Subcutaneous abdominal adipose tissue (tissue), 5 donors: ENCODE measurements around the gene CLCN2.

Source experiments
- H3K27ac ChIP-seq: one replicate; pipeline ENCODE4 v1.7.0; 2013; ENCODE audit warnings: low read depth, mild to moderate bottlenecking, inconsistent platforms, low read length, moderate library complexity
- H3K27me3 ChIP-seq, 5 donors: one replicate each; pipeline ENCODE4 v1.7.0; 2013; ENCODE audit warnings: low read length in 5 of 5, inconsistent platforms in 1 of 5; ENCODE audit not compliant: control insufficient read depth in 5 of 5, insufficient read depth in 4 of 5
- H3K36me3 ChIP-seq, 5 donors: one replicate each; pipeline ENCODE4 v1.7.0; 2013; ENCODE audit warnings: low read length in 5 of 5; ENCODE audit not compliant: control insufficient read depth in 5 of 5, insufficient read depth in 5 of 5
- H3K4me1 ChIP-seq, 5 donors: one replicate each; pipeline ENCODE4 v1.7.0; 2013; ENCODE audit warnings: low read length in 5 of 5, mild to moderate bottlenecking in 3 of 5, moderate library complexity in 1 of 5; ENCODE audit not compliant: control insufficient read depth in 5 of 5, insufficient read depth in 5 of 5
- H3K4me3 ChIP-seq, 5 donors: one replicate each; pipeline ENCODE4 v1.7.0; 2013; ENCODE audit warnings: low read length in 5 of 5, low read depth in 1 of 5
- H3K9ac ChIP-seq, 5 donors: one replicate each; pipeline ENCODE4 v1.7.0; 2013; ENCODE audit warnings: low read length in 5 of 5, mild to moderate bottlenecking in 4 of 5, moderate library complexity in 3 of 5
- H3K9me3 ChIP-seq, 5 donors: one replicate each; pipeline ENCODE4 v1.7.0; 2013; ENCODE audit warnings: low read length in 5 of 5; ENCODE audit not compliant: control insufficient read depth in 5 of 5
- donor health status: healthy.
- donor health status: healthy.
- donor health status: healthy.
- donor health status: healthy.
- donor health status: healthy.

The CLCN2 gene

GRCh38 chr3:184373422-184373821 lies 12.0 kb upstream of the CLCN2 start:
- H3K36me3 ChIP-seq = peaks cover 0 to 6% (median 4%) of the 10 kb centered on the region in 5 donors
- H3K4me1 ChIP-seq = peaks cover 3 to 30% (median 28%) of the 10 kb centered on the region in 5 donors
- H3K4me3 ChIP-seq = no peak overlapping the region
- H3K9me3 ChIP-seq = no peaks in the 10 kb centered on the region
- peaks cover 0 to 2% (median 0%) of the 10 kb centered on the region in 5 donors for H3K27me3 ChIP-seq
- H3K27ac ChIP-seq = no peak overlapping the region
- no peak overlapping the region for H3K9ac ChIP-seq

- peaks cover 0 to 2% (median 0%) of the 10 kb centered on the region in 5 donors for H3K27me3 ChIP-seq
- H3K27ac ChIP-seq = no peak overlapping the region
- H3K4me1 ChIP-seq = peaks cover 3 to 28% (median 24%) of the 10 kb centered on the region in 5 donors
- no peak overlapping the region for H3K9ac ChIP-seq
- no peaks in the 10 kb centered on the region for H3K9me3 ChIP-seq
- no peak overlapping the region for H3K4me3 ChIP-seq
- peaks cover 0 to 11% (median 8%) of the 10 kb centered on the region in 5 donors for H3K36me3 ChIP-seq
These were observed 11.5 kb upstream of the CLCN2 start for GRCh38 chr3:184372911-184373310.

DNA sequence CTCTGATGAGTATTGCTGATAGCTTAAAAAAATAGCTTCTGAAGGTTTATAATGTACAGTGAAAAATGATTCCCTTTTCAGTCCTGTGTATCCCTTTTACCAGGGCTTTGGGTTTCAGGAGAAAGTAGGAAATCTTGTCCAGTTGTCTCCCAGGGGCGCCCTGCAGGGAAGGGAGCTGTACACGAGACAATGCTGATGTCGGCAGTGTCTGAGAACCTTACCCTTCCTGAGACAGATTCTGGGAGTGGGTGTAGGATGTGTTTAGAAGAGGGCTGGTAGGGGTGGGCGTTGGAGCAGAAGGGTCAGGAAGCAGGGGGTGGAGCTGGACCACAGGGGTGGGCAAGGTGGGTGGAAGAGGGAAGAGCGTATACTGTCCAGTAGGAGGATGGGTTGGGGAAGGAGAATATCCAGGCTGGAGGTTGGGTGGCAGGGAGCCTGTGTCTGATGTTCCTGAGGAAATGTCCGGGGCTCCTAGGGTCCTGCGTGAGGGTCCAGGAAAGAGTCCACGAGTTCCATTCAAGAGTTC lies 11.0 kb upstream of the CLCN2 start:
- peaks cover 0 to 15% (median 11%) of the 10 kb centered on the region in 5 donors for H3K36me3 ChIP-seq
- no peak overlapping the region for H3K27ac ChIP-seq
- H3K27me3 ChIP-seq = peaks cover 0 to under 1% (median 0%) of the 10 kb centered on the region in 5 donors
- no peak overlapping the region for H3K9ac ChIP-seq
- peaks cover 3 to 23% (median 18%) of the 10 kb centered on the region in 5 donors for H3K4me1 ChIP-seq
- H3K4me3 ChIP-seq = no peak overlapping the region
- no peaks in the 10 kb centered on the region for H3K9me3 ChIP-seq

DNA sequence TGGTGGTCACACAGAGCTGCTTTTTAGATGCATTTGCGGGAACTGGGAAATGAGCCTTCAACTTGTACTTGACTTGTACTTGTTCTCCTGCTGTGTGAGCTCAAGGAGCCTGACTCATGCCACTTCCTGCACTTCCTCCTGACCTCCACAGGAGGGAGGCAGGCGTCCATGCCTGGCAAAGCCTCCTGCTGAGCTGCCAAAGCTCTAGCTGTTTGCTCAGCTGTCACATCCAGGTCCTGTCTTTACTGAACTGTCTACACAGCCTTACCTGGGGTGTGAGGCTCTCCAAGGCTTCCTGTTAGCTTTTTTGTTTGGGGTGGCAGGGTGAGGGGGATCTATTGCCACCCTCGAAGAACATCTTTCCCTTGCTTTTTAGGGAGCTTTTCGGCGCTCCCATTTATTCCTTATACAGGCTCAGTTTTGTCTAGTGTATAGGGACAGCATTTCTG lies 10.2 kb upstream of the CLCN2 start:
- H3K36me3 ChIP-seq = peaks cover 2 to 19% (median 15%) of the 10 kb centered on the region in 5 donors
- H3K27ac ChIP-seq = no peak overlapping the region
- no peaks in the 10 kb centered on the region for H3K27me3 ChIP-seq

DNA sequence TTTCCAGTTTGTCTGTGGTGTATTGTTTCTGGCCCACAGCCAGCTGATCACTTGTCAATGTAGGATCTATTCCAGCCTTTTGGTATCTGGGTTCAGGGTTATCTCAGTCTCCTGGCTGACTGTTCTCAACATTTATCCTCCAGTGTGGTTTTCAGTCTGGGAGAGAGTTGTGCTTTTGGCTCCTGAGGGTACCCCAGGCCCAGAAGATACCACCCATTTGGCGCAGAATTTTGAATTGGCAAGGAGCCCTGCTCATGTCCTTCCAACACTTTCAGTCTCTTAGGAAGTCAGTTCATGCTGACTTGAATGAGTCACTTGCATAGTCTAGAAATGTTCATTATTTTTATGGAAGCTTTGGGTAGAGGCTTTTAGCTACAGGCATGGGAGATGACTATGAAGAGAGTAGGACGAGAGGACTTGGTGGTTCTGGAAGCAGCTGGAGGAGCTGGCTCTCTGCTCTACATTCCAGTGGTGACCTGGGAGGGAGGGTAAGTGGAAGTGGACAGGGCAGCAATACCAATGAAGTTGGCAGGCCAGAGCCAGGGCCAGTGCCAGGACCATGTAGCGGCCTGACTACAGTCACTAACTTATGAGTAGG lies 7.3 kb upstream of the CLCN2 start:
- Histone ChIP-seq H3K27me3 (no peaks in the 10 kb centered on the region), H3K27ac (peak overlapping the region; percentile 74), H3K4me1 (peaks cover 3 to 30% (median 23%) of the 10 kb centered on the region in 5 donors), H3K9me3 (no peaks in the 10 kb centered on the region), H3K9ac (peak overlapping the region in 2 of 5 donors; percentile 30 to 31), H3K36me3 (peaks cover 7 to 30% (median 26%) of the 10 kb centered on the region in 5 donors), H3K4me3 (no peak overlapping the region)

More for the DNA sequence above, 10.2 kb upstream of the CLCN2 start:
- H3K9ac ChIP-seq = no peak overlapping the region
- H3K9me3 ChIP-seq = no peaks in the 10 kb centered on the region
- peaks cover 3 to 21% (median 16%) of the 10 kb centered on the region in 5 donors for H3K4me1 ChIP-seq
- H3K4me3 ChIP-seq = no peak overlapping the region

- Histone ChIP-seq H3K36me3 (peaks cover 7 to 30% (median 26%) of the 10 kb centered on the region in 5 donors), H3K9ac (no peak overlapping the region), H3K27ac (peak overlapping the region; percentile 74), H3K9me3 (no peaks in the 10 kb centered on the region), H3K27me3 (no peaks in the 10 kb centered on the region), H3K4me1 (peaks cover 0 to 34% (median 25%) of the 10 kb centered on the region in 5 donors), H3K4me3 (no peak overlapping the region)
These were observed 6.7 kb upstream of the CLCN2 start for GRCh38 chr3:184368116-184368515.

DNA sequence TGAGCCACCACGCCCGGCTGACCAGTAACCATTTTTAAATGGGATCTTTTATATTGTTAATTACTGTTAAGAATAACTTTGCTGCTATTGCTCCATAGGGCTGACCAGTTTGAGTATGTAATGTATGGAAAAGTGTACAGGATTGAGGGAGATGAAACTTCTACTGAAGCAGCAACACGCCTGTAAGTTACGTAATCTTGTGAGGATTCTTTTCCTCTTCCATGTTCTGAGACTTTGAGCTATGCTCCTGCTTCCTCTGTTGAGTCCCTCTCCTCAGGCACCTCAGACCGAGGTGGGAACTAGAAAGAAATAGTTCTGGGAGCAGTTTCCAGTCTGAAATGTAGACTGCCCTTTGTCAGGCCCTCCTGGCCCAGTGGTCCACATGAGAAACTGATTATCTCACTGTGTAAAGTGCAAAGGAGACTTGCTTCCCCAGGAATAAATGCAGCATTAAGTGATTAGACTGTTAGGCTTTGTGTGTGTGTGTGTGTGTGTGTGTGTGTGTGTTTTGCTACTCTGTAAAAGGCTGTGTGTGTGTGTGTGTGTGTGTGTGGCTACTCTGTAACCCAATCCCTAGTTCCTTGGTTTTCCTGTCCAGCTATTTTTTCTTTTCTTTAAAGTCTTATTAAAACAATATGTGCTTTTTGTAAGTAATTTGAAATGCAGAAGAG lies 5.3 kb upstream of the CLCN2 start:
- H3K4me1 ChIP-seq = peaks cover 0 to 39% (median 33%) of the 10 kb centered on the region in 5 donors
- no peak overlapping the region for H3K9ac ChIP-seq
- no peak overlapping the region for H3K4me3 ChIP-seq
- H3K9me3 ChIP-seq = no peaks in the 10 kb centered on the region
- no peak overlapping the region for H3K27ac ChIP-seq
- peaks cover 7 to 30% (median 26%) of the 10 kb centered on the region in 5 donors for H3K36me3 ChIP-seq
- no peaks in the 10 kb centered on the region for H3K27me3 ChIP-seq

- Histone ChIP-seq H3K9ac (peak overlapping the region; percentile 68 to 97 (median 94)), H3K4me3 (peak overlapping the region; percentile 71 to 89 (median 83)), H3K27me3 (no peaks in the 10 kb centered on the region), H3K27ac (peak overlapping the region; percentile 99), H3K9me3 (no peaks in the 10 kb centered on the region), H3K36me3 (peaks cover 7 to 23% (median 17%) of the 10 kb centered on the region in 5 donors), H3K4me1 (peaks cover 4 to 41% (median 33%) of the 10 kb centered on the region in 5 donors)
These were observed 1.5 kb upstream of the CLCN2 start for GRCh38 chr3:184362668-184363546.

DNA sequence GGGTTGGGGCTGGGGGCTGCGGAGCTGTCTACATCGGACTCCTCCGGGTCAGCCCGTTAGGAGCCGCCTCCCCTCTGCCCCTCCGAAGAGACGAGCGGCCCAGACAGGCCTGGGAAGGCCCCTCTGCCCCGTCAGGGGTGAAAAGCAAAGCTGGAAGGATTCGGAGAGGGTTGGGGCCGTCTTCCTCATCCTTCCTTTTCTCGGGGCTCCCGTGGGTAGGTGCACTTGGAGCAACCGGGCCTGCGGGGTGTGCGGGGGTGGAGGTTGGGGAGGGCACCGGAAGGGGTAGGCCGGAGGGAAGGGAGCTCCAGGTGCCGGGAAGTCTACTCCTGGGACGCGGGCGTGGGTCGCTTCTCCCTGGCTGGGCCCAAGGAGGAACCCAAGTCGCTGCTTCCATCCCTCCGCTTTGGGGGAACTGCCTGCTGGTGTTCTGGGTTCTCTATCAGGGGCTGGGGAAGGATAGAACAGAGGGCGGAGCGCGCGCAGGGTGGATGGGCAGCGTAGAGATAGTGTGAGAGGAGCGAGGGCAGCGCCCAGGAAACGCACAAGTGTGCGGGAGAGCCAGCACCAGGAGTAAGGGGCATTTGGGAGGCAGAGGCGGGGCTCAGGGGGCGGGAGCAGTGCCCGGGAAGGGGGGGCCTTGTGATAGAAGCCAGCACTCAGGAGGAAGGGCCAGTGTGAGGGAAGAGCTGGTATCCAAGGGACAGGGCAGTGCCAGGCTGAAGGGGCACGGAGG lies 695 bp upstream of the CLCN2 start:
- Histone ChIP-seq H3K4me1 (peaks cover 4 to 41% (median 33%) of the 10 kb centered on the region in 5 donors), H3K9ac (peak overlapping the region; percentile 68 to 97 (median 94)), H3K4me3 (peak overlapping the region; percentile 71 to 89 (median 83)), H3K9me3 (no peaks in the 10 kb centered on the region), H3K36me3 (peaks cover 7 to 23% (median 19%) of the 10 kb centered on the region in 5 donors), H3K27me3 (no peaks in the 10 kb centered on the region), H3K27ac (peak overlapping the region; percentile 99)
